HG02763 (cell line): ENCODE results near the gene DEFB124.
"Not testable (repeated sequence)": the region's sequence is repeated elsewhere in the genome, so short reads cannot be mapped to it uniquely, and the experiment has no call there.

Experiments used
- ATAC-seq: cut with Tn5 transposase; IDR thresholded peaks from one replicate; pipeline ENCODE4 v1.9.1; 2021; ENCODE audit warnings: mild to moderate bottlenecking, moderate library complexity; ENCODE audit not compliant: unreplicated experiment

The DEFB124 gene, protein sequence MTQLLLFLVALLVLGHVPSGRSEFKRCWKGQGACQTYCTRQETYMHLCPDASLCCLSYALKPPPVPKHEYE

DNA sequence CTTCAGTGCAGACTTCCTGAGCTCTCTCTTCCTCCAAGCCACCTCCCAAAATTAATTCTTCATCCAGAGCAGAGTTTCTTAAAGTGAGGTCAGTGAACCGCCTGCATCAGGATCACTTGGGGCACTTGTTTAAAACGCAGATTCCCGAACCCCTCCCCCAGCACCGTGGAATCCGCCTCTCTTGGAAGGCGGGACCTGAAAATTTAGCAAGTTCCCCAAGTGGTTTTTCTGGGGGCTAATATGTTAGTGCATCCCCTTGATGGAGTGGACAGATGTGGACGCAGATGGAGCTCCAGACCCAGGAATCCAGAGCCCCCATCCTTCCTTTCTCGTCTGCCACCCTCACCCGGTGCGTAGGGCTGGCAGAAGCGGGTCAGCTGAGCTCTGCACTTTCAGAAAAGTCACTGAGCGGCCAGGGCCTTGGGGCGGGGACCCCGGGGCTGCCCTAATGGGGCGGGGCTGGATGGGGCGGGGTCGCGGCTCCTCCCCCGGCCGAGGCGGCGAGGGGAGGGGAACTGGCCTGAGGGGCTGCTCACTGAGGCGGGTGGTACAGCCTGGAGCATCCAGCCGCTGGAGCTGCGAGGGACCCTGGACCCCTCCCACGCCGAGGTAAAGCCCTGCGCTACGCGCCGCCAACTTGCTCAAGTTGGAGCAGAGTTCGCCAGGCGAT, at the start of gene DEFB124, which contains the start of gene REM1:
TSS of gene DEFB124 (minus strand) at position 370 of the 670 bp plus-strand sequence. CDS start 2,114 bp downstream, outside the sequence.
TSS of gene REM1 (plus strand) at position 531 of the 670 bp plus-strand sequence. CDS start 1,158 bp downstream, outside the sequence.
- no peak for ATAC-seq

DNA sequence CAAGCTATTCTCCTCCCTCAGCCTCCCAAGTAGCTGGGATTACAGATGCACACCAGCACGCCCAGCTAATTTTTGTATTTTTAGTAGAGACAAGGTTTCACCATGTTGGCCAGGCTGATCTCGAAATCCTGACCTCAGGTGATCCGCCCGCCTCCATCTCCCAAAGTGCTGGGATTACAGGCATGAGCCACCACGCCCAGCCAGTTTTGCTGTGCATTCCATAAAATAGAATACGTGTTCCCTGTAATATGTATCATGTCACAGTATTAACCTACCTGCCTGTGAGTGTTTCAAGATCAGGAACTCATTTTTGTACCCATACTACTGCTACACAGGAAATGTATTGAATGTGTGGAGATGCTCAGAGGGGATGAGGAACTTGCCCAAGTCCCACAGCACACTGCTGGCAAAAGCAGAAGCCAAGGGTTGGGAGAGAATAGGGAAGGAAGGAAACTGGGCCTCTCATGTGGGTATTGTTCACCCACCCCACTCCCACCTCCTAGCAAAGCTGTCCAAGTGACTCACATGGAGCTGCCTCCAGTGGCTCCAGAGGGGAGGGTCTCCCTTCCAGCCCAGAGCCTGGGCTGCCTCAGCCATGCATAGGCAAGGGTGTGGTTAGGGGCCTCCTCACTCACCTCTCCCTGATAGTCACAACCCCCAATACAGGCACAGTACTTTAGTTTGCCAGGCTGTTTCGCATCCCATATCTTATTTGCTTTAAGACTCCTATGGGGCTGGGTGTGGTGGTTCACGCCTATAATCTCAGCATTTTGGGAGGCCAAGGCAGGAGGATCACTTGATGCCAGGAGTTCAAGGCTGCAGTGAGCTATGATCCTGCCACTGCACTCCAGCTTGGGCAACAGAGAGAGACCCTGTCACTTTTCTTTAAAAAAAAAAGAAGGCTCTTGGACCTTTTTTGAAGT, 48.7 kb upstream of the DEFB124 start:
- no peak for ATAC-seq

DNA sequence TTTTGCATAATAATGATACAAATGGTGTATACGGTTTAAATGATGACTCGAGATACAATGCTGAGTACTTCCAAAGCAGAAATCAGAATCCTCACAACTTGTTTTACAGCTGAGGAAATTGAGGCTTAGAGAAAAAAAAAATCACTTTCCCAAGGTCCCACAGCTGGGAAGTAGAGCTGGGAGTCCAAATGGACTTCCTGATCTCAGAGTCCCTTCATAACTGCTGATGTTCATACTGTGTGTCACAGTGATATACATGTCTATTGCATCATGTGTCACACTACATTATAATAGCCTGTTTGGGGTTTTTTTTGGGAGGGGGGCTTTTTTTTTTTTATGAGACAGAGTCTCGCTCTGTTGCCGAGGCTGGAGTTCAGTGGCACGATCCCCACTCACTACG, 47.8 kb upstream of the DEFB124 start:
- no peak for ATAC-seq

DNA sequence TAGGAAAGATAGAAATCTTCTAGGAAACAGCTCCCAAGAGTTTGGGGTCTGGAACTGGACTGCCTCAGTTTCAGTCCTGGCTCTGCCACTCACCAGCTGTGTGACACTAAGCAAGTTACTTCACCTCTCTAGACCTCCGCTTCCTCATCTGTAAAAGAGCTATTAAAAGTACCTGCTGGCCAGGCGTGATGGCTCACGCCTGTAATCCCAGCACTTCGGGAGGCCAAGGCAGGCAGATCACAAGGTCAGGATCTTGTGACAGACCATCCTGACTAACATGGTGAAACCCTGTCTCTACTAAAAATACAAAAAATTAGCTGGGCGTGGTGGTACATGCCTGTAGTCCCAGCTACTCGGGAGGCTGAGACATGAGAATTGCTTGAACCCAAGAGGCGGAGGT, 46.3 kb upstream of the DEFB124 start:
- ATAC-seq: not testable (repeated sequence)

DNA sequence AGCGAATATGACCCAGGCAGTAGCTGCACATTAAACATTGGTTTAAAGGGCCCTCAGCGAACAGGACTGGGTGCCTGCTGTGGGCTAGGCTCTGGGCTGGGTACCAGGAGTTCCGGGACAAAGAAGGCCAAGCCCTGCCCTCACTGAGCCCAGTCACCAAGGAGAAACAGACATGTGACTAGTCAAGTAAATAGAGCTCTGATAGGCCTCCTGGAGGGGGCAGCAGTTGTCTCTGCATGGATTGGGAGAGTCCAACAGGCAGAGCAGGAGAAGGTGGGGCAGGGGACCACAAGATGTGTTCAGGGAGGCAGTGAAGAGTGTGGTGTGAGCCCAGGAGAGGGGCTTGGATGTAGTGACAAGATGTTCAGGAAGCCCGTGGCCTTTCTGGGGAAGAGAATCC, 42.4 kb upstream of the DEFB124 start:
- ATAC-seq: no peak

DNA sequence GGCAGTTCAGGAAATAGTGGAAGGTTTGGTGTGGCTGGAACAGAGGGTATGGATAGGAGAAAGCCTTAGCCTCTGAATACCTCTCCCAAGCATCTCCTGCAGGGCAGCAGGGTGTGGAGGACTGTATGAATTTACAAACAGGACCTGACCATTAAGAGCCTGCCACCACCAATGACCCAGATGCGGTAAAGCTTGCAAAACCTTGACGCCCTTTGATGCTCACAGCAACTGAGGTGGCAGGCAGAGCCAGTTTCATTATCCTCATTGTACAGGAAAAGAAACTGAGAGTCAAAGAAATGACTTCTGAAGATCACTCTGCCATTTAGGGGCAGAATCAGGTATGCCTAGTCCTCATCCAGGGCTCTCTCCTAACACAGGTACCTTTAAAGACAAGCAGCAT, 41.7 kb upstream of the DEFB124 start:
- ATAC-seq: no peak

DNA sequence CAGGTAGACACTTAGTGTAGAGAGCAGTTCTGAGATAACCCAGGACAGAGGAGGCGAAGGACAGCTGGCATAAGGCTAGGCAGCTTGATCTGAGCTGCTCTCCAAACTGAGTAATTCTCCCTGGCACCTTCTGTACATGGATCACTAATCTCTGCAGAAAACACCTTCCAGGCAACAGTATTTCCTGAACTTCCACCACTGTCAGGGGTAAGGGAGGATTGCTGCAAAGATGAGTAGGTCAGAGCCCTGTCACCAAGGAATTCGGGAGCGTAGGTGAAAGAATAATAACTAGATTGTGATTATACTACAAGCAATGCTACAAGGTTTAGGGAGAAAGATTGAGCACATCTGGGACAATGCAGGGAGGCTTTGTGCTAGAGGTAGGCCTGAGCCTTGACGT, 41.2 kb upstream of the DEFB124 start:
- no peak for ATAC-seq

DNA sequence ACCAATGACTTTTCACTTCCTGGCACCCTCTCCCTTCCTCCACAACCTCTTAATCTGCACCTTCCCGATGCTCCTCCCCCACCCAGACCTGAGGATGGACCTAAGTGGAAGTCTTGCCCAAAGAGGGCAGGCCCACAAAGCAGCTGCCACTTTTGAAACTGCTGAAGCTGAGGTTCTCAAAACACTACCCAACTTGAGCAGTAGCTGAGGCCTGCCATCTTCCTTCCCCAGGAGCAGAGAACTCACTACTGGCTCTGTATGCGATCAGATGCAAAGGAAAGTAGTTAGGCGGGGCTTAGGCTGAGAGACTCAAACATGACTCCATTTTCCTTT, 40.8 kb upstream of the DEFB124 start:
- no peak for ATAC-seq

DNA sequence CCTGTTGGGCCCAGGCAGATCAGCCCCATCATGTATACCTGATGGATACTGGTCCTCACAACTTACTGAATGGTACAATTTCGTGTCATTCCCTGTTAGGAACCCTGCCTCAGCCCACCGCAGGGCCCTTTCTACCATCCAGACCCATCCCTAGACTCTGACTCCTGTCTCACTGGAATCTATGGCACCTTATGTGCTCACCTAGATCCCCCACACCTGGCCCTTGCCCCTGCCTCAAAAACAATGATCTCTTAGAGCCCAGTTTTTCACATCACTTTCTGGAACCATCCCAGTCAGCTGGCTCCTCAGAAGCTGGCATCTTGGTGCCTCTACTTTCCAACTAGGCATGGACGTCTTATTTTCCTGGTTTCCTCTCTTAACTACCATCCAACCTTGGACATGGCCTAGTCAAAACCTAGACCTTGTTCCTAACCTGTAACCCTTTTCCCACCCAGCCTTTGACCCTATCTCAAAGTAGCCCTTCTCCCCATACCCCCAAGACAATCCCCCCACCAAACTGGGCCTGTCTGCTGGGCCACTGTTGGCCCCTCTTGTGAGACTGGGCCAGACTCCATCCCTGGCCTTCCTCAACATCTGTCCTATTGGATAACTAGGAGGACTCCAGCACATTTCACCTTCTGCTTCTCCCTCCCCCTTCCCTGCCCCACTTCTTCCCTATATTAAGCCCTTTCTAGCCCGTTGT, 40.3 kb upstream of the DEFB124 start:
- ATAC-seq: no peak

DNA sequence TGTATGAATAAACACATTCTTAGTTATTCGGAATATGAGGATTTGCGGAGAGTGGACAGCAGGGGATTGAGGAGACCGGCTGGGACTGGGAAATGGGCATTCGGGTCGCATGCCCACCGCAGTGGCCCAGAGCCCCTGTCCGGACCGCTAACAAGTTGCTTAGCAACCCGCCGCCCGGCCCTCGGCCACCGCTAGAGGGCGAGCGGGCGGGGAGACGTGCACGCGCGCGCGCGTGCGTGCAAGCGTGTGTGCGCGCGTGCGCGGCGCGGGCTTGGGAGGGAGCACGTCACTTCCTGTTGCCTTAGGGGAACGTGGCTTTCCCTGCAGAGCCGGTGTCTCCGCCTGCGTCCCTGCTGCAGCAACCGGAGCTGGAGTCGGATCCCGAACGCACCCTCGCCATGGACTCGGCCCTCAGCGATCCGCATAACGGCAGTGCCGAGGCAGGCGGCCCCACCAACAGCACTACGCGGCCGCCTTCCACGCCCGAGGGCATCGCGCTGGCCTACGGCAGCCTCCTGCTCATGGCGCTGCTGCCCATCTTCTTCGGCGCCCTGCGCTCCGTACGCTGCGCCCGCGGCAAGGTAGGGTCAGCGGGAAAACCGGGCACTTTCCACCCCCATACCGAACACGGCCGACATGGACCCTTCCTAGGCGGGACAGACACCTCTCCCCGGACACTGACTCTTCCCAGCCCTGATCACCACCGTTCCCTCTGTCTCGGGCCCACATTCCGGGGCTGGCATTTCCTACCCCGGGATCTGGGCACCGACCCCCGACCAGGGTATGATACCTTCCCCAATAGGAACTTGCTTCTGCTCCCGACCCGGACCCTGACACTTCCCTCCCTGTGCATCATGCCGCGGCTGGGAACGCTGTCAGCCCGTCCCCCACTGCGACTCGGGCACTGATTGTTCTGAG, 39.5 kb upstream of the DEFB124 start, which contains the start of gene HM13:
TSS of gene HM13 (plus strand) at position 289 of the 918 bp plus-strand sequence. CDS start at position 399, 110 bp downstream.
- peak; percentile 92 for ATAC-seq

DNA sequence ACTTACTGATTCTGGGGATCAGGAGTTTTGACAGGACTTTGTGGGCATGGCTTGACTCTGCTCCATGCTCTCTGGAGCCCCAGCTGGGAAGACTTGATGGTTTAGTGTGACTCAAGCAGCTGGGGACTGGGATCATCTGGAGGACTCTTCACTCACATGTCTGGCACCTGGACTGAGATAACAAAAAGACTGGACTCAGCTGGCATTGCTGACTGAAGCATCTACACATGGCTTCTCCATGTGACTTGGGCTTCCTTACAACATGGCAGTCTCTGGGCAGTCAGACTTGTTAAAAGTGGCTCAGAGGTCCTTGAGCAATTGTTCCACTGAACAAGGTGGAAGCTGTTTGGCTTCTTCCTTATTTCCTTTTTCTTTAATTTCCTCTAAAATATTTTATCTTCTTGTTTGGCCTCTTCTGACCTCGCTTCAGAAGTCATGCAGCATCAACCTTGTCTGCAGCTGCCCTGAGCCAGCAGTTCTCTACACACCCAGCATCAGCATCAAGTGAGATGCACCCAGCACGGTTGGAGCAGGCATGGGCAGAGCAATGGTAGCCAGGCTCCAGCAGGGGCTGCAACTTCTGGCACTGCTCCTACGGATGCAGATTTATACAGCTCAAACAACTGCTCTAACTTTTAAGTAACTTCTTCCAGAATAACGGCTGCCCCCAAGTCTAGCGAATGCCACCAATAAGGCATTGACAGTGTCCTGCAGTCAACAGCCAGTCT, 33.8 kb upstream of the DEFB124 start:
- ATAC-seq: no peak

DNA sequence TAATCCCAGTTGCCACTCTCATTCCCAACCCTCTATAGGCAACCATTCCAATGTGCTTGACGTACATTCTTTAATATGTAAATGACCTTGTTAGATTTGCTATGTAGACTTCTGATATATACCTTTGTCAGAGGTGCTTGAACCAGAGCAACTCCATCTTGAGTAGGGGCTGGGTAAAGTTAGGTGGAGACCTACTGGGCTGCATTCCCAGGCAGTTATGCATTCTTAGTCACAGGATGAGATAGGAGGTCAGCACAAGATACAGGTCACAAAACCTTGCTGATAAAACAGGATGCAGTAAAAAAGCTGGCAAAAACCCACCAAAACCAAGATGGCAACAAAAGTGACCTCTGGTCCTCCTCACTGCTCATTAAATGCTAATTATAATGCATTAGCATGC, 31.0 kb upstream of the DEFB124 start:
- no peak for ATAC-seq

DNA sequence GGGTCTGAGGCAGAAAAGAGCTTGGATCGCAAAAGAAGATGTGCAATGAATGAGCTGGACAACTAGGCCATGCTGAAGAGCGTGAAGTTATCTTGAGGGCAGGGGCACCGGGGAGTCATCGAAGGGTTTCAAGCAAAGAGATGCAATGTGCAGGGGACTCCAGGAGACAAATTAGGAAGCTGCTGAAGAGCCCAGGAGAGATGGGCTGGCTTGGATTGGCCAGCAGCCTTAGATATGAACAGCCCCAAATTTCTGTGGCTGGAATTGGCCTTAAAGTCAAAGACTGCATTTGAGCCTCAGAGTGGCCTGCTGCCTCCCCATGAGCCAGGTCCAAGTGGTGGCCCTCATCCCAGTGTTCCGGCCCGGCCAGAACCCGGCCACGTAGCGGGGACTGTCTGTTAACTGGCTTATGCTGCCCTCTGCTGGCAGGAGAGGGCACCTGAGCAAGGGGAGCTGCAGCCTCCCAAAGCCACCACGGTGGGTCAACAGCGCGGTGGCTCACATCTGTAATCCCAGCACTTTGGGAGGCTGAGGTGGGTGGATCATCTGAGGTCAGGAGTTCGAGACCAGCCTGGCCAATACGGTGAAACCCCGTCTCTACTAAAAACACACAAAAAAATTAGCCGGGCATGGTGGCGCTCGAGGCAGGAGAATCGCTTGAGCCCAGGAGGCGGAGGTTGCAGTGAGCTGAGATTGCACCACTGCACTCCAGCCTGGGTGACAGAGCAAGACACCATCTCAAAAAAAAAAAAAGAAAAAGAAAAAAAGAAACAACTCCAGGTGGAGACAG, 28.2 kb upstream of the DEFB124 start:
- ATAC-seq: peak; percentile 78

DNA sequence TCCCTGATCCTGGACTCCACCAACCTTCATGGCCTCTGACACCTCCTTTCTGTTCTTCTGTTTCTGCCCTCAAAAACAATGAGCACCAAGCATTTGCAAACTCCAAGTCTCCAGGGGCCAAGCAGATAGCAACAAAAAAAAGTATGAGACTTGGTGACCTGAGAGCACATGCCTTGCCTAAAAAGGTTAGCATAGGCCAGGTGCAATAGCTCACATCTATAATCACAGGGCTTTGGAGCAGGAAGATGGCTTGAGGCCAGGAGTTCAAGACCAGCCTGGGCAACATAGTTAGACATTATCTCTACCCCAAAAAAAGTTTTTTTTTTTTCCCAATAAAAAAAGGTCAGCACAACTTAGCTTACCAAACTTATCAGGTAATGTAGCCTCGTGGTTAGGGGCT, 25.6 kb upstream of the DEFB124 start:
- no peak for ATAC-seq

DNA sequence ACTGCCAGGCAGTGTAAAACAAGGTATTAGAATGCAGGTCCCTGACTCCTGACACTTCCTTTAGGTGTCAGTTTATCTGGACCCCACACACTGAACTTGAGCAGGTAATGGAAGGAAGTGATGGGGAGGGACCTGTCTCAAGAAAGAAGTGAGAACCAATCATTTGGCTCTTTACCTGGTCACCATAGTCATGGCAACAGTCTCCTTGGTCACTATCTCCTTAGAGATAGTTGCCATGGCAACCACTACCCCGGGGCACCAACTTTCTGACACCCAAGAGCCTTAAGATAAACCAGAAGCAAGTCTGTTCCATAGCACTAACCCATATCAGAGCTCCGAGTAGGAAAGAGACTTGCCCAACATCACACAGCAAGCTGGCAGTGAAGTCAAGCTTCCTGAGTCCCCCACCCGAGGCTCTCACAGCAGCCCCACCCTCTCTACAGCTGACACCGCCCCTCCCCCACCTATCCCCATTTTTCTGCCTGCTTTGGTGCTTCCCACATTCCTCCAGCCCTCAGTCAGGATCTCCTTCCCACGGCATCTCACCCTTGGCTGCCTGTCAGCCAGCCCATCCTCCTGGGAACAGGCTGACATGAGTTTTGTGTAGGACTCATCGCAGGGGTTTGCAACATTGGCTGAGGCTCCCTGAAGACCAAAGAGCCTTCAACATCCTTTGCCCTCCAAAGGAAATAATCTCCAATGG, 23.1 kb upstream of the DEFB124 start:
- no peak for ATAC-seq

DNA sequence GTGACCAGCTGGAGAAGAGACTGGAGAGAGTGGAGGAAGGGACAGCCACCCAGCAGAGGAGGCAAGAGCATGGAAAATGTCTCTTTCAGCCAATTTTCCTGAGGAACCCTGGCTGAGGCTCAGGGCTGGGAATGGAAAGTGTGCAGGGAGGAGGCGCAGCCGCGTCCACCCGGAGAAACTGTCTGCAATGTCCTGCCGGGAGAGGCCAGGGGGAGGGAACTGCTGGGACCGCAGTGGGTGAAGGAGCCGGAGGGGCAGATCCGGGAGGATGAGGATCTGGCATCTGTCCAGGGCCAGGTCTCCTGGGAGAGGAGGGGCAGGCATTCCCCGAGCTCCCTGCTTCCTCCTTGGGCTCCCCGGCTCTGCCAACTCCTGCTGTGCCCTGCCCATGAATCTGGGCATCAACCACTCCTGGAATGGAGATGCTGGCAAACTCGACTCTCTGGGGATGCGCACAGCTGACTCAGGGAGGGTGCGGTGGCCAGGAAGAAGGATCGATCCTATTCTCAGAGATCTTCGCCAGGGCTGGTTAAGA, 21.9 kb upstream of the DEFB124 start:
- ATAC-seq: no peak

DNA sequence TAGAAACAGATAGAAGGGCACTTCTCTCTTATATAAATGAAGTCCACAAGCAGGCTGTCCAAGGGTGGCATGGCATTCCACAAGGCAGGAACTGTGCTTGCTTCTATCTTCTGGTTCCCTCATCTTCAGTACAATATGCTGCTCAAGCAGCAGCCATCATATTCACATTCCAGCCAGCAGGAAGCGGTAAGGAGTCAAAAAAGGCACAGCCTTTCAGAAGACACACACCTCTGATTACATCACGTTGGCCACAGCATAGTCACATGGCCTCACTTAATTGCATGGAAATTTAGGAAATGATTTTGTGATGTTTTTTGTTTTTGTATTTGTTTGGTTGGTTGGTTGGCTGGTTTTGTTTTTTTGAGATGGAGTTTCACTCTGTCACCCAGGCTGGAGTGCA, 19.2 kb upstream of the DEFB124 start:
- no peak for ATAC-seq

DNA sequence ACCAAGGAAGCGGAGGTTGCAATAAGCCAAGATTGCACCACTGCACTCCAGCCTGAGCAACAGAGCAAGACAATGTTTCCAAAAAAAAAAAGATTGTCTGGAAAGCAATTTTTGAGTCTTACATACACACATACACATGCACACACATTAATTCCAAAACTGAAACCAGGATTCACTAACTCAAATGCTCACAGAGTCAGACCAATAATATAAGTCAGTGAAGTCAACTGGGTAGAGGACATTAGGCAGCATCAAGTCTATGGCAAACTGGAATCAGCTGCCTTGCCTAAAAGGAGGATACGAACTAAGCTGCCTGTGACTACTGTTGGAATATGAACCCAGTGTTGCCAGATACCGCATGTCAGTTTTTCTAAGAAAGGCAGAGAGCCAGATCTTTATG, 15.8 kb upstream of the DEFB124 start:
- no peak for ATAC-seq
